Middle frontal gyrus (tissue), 1 donor: Measurements from ENCODE around the gene PYGL.
"Not testable (repeated sequence)": the region's sequence is repeated elsewhere in the genome, so short reads cannot be mapped to it uniquely, and the experiment has no call there.

Experiments
- DNase-seq: peaks from one replicate; pipeline ENCODE4 v3.0.0-alpha.2; 2015; ENCODE audit warnings: low spot score; ENCODE audit errors: extremely low spot score

Gene PYGL

GRCh38 chr14:50943943-50944646 is at the start of gene PYGL:
PYGL (minus strand) TSS chr14:50944483; CDS start chr14:50944403, 80 bp downstream.
- no peak for DNase-seq

GRCh38 chr14:50985859-50986331 is 41.6 kb upstream of the PYGL start:
- DNase-seq = no peak

GRCh38 chr14:50985124-50985858 is 41.0 kb upstream of the PYGL start:
- no peak for DNase-seq

- DNase-seq = no peak
These were observed 39.9 kb upstream of the PYGL start for GRCh38 chr14:50984036-50984710.

- no peak for DNase-seq
These were observed 35.9 kb upstream of the PYGL start for GRCh38 chr14:50979941-50980850.

GRCh38 chr14:50978888-50979287 is 34.6 kb upstream of the PYGL start:
- DNase-seq = no peak

- no peak for DNase-seq
These were observed 34.2 kb upstream of the PYGL start for GRCh38 chr14:50978529-50978871.

GRCh38 chr14:50977863-50978528 is 33.7 kb upstream of the PYGL start:
- DNase-seq = no peak

- DNase-seq = no peak
These were observed 29.8 kb upstream of the PYGL start for GRCh38 chr14:50974118-50974517.

GRCh38 chr14:50972734-50973133 is 28.5 kb upstream of the PYGL start:
- DNase-seq = no peak

- no peak for DNase-seq
These were observed 26.9 kb upstream of the PYGL start for GRCh38 chr14:50970886-50971781.

- DNase-seq = no peak
These were observed 23.5 kb upstream of the PYGL start for GRCh38 chr14:50967790-50968189.

GRCh38 chr14:50967103-50967502 is 22.8 kb upstream of the PYGL start:
- no peak for DNase-seq

- DNase-seq = no peak
These were observed 20.6 kb upstream of the PYGL start for GRCh38 chr14:50964683-50965390.

- no peak for DNase-seq
These were observed 19.6 kb upstream of the PYGL start for GRCh38 chr14:50963919-50964318.

GRCh38 chr14:50961605-50962221 is 17.4 kb upstream of the PYGL start:
- no peak for DNase-seq

GRCh38 chr14:50957296-50957695 is 13.0 kb upstream of the PYGL start:
- DNase-seq = no peak

GRCh38 chr14:50956421-50956820 is 12.1 kb upstream of the PYGL start:
- DNase-seq = not testable (repeated sequence)
